K562 (cell line): ENCODE results near the gene OLFML2A. TPM values are rescaled to one million over a fixed set of nuclear protein-coding genes. Genes with fewer than 3 reads are reported as not detected.
A peak's percentile ranks its signal among the peaks of the same experiment; 100 is the strongest.

Experiments used
- CBX2 ChIP-seq: fragments of 200-600 bp; sonication (generic); IDR thresholded peaks from one replicate; pipeline ENCODE4 v1.6.1; 2012; ENCODE audit warnings: mild to moderate bottlenecking, low read length, inconsistent platforms; ENCODE audit not compliant: insufficient read depth, poor library complexity, severe bottlenecking
- CBX8 ChIP-seq: fragments of 200-600 bp; sonication (generic); IDR thresholded peaks from 2 replicates; pipeline ENCODE4 v1.6.1; 2012; ENCODE audit warnings: borderline replicate concordance, mixed run types, low read depth, mild to moderate bottlenecking, moderate library complexity, mixed read lengths, low read length, control low read depth, inconsistent platforms; ENCODE audit not compliant: poor library complexity, severe bottlenecking; ENCODE audit errors: extremely low read depth
- FIP1L1 ChIP-seq: fragments of 200-400 bp; formaldehyde crosslinking; IDR thresholded peaks from 2 replicates; pipeline ENCODE4 v1.6.1; 2018; ENCODE audit warnings: mild to moderate bottlenecking, low read depth, low read length; ENCODE audit not compliant: poor library complexity, severe bottlenecking
- GATAD2A ChIP-seq: fragments of 450-650 bp; IDR thresholded peaks from 2 replicates; pipeline ENCODE4 v1.6.1; 2017
- MBD2 ChIP-seq: sonication (generic); IDR thresholded peaks from 2 replicates; pipeline ENCODE4 v1.6.1; 2016; ENCODE audit warnings: low read depth, borderline replicate concordance
- PHTF2 ChIP-seq: fragments of 250-450 bp; sonication (Bioruptor Pico); IDR thresholded peaks from 2 replicates; pipeline ENCODE4 v1.5.0; 2021; ENCODE audit warnings: mild to moderate bottlenecking
- PML ChIP-seq: IDR thresholded peaks from 2 replicates; pipeline ENCODE4 v1.6.1; 2012; ENCODE audit warnings: low read length, inconsistent platforms
- PURB ChIP-seq: sonication (generic); formaldehyde crosslinking; IDR thresholded peaks from 2 replicates; pipeline ENCODE4 v1.9.0; 2021; ENCODE audit warnings: low read depth, mild to moderate bottlenecking, missing genetic modification reagents
- ZC3H4 ChIP-seq: sonication (generic); formaldehyde crosslinking; IDR thresholded peaks from 2 replicates; pipeline ENCODE4 v1.9.0; 2021; ENCODE audit warnings: missing genetic modification reagents, borderline replicate concordance
- ZC3H8 ChIP-seq: fragments of 450-650 bp; IDR thresholded peaks from 2 replicates; pipeline ENCODE4 v1.6.1; 2017
- polyA plus RNA-seq, 8 experiments: library from polyadenylated mRNA; depleted of rRNA in 4 of 8; stranded (reverse) in 5 of 8; unstranded in 3 of 8; fragments of >200 nt; fragmentation: Nextera tagmentation in 2 of 8; fragmentation: Illumina TruSeq in 1 of 8; extraction: Ambion mirVana in 2 of 8; extraction: Trizol in 1 of 8; gene quantifications; 2 replicates each; pipeline versions ENCODE4 v1.2.1 to v1.2.3, GENCODE V29; 2011 to 2014; ENCODE audit warnings: inconsistent platforms in 1 of 8, missing spikeins in 1 of 8
- total RNA-seq, 7 experiments: library from RNA; depleted of rRNA in 6 of 7; stranded (reverse); fragments of >200 nt in 6 of 7; fragmentation: Illumina TruSeq in 2 of 7; extraction: Trizol in 2 of 7; gene quantifications; 2 replicates each; pipeline versions ENCODE4 v1.2.1 to v1.2.3, GENCODE V29; 2011 to 2021; ENCODE audit warnings: low replicate concordance in 1 of 7
- TF ChIP-seq, protein P1 (sequence below): fragments of 250-450 bp; sonication (Bioruptor Pico); IDR thresholded peaks from 2 replicates; pipeline ENCODE4 v1.5.0; 2021; ENCODE audit warnings: mild to moderate bottlenecking, moderate library complexity
- TF ChIP-seq, protein P2 (sequence below): fragments of 250-450 bp; sonication (Bioruptor Pico); IDR thresholded peaks from 2 replicates; pipeline ENCODE4 v1.8.0; 2021; ENCODE audit warnings: mild to moderate bottlenecking, moderate library complexity
- TF ChIP-seq, protein P3 (sequence below): fragments of 450-650 bp; IDR thresholded peaks from 2 replicates; pipeline ENCODE4 v1.6.1; 2016; ENCODE audit warnings: low read depth, mild to moderate bottlenecking, moderate library complexity
- TF ChIP-seq, protein P4 (sequence below): conservative IDR thresholded peaks from 2 replicates; pipeline ENCODE4 v1.6.1; 2011; ENCODE audit warnings: low read depth, mild to moderate bottlenecking, low read length; ENCODE audit not compliant: control insufficient read depth
- TF ChIP-seq, protein P5 (sequence below): fragments of 250-450 bp; sonication (Bioruptor Pico); IDR thresholded peaks from 2 replicates; pipeline ENCODE4 v1.9.0; 2021; ENCODE audit warnings: mild to moderate bottlenecking
- TF ChIP-seq, protein P6 (sequence below): fragments of 150-350 bp; IDR thresholded peaks from 2 replicates; pipeline ENCODE4 v1.6.1; 2014; ENCODE audit warnings: low read depth, mild to moderate bottlenecking, low read length, borderline replicate concordance

Gene OLFML2A
- total and polyA plus RNA-seq, 9 of the 15 experiments (the other 6 are each of a cell fraction or from before 2014, with no cell fraction given): 0.16 TPM; not detected in 8

DNA sequence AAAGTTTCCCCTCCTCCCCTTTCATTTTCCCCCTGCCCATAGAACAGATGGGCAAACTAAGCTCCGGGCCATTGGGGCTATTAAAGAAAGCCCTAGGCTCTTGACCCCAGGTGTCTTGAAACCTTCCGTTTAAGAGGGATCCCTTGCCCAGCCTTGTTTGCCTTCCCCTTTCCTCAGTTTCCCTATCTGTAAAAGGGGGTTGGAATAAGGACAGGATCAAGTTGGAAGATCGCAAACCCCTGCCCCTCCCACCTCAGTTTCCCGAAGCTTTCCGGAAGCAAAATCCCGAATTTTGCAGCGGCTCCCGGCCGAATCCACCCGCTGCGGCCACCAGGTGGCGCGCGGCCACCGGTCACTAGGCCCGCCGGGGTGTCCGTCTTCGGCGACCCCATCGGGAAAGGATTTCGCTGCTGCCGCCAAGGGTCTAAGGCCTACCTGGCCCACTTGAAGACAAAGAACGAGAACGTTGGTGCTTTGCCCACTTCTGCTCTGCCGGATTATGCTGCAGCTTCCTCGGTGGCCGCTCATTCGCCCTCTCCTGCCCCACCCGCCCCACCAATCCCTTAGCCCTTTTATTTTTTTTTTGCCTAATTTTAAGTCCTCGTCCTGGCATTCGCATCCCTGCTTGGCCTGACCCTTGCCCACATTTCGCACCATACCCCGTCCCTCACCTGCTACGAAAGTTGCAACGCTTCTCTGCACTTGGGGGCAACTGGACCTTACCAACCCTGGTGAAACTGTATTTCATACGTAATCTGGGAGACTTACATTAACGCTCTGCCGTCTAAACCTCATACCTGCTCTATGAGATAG is 4.9 kb upstream of the OLFML2A start (continued):
- TF ChIP-seq GATAD2A (0 out of 2 replicates have a peak, but pooled peaks have one; percentile 51), ZC3H8 (no peak; the same call in 1 of the 2 replicates), CBX8 (no peak), PML (no peak), ZC3H4 (no peak), FIP1L1 (no peak), CBX2 (no peak), MBD2 (no peak), PURB (no peak), PHTF2 (CRISPR knock-in tag) (no peak)
- TF ChIP-seq, protein P1, sequence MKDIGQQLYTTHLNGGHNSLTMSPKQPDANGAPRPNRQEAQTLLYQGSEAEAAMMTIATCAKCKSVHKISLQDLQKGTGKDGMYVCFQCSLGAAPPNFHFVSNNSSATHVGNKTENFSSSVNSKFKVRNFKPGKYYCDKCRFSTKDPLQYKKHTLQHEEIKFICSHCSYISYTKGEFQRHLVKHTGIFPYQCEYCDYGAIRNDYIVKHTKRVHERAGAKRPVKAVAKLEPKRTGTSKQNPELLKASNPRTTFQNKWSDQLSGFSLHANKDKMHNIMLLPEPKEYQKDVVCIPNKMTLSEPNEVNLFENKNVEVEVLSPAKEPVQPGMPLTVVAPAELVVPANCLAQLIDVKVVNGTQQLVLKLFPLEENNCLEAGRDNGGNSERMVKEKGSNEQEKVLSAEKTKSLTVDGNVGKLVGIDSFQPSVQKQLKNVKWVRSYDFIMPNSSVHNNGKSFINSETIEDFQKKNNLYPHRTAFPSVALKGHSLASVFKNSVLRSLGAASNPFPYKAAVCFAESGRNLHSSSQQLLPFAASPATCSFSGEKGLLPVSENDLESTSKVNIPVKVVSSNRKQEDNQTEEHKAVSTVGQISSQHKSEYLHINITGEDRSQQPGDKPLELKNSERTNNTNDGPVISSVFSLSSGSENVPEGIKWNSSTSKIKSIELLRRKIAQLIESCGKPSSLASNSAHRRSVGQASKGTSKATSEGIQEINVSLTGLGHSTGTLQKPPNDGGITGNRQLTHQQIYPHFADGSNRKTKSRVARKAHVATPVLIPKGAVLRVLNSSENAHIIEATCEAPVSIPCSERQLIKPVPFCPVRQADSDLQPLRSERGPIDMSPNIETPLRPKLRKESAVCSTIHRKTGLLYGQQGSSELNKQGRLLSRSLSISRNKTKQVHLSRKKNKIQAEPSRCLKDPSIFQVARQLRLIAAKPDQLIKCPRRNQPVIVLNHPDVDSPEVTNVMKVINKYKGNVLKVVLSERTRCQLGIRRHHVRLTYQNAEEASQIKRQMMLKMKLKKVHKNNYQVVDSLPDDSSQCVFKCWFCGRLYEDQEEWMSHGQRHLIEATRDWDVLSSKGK: no peak
- TF ChIP-seq, protein P2, sequence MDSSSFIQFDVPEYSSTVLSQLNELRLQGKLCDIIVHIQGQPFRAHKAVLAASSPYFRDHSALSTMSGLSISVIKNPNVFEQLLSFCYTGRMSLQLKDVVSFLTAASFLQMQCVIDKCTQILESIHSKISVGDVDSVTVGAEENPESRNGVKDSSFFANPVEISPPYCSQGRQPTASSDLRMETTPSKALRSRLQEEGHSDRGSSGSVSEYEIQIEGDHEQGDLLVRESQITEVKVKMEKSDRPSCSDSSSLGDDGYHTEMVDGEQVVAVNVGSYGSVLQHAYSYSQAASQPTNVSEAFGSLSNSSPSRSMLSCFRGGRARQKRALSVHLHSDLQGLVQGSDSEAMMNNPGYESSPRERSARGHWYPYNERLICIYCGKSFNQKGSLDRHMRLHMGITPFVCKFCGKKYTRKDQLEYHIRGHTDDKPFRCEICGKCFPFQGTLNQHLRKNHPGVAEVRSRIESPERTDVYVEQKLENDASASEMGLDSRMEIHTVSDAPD: no peak
- TF ChIP-seq, protein P3, sequence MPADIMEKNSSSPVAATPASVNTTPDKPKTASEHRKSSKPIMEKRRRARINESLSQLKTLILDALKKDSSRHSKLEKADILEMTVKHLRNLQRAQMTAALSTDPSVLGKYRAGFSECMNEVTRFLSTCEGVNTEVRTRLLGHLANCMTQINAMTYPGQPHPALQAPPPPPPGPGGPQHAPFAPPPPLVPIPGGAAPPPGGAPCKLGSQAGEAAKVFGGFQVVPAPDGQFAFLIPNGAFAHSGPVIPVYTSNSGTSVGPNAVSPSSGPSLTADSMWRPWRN: no peak
- TF ChIP-seq, protein P4, sequence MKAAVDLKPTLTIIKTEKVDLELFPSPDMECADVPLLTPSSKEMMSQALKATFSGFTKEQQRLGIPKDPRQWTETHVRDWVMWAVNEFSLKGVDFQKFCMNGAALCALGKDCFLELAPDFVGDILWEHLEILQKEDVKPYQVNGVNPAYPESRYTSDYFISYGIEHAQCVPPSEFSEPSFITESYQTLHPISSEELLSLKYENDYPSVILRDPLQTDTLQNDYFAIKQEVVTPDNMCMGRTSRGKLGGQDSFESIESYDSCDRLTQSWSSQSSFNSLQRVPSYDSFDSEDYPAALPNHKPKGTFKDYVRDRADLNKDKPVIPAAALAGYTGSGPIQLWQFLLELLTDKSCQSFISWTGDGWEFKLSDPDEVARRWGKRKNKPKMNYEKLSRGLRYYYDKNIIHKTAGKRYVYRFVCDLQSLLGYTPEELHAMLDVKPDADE: no peak
- TF ChIP-seq, protein P5, sequence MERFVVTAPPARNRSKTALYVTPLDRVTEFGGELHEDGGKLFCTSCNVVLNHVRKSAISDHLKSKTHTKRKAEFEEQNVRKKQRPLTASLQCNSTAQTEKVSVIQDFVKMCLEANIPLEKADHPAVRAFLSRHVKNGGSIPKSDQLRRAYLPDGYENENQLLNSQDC: no peak
- TF ChIP-seq, protein P6, sequence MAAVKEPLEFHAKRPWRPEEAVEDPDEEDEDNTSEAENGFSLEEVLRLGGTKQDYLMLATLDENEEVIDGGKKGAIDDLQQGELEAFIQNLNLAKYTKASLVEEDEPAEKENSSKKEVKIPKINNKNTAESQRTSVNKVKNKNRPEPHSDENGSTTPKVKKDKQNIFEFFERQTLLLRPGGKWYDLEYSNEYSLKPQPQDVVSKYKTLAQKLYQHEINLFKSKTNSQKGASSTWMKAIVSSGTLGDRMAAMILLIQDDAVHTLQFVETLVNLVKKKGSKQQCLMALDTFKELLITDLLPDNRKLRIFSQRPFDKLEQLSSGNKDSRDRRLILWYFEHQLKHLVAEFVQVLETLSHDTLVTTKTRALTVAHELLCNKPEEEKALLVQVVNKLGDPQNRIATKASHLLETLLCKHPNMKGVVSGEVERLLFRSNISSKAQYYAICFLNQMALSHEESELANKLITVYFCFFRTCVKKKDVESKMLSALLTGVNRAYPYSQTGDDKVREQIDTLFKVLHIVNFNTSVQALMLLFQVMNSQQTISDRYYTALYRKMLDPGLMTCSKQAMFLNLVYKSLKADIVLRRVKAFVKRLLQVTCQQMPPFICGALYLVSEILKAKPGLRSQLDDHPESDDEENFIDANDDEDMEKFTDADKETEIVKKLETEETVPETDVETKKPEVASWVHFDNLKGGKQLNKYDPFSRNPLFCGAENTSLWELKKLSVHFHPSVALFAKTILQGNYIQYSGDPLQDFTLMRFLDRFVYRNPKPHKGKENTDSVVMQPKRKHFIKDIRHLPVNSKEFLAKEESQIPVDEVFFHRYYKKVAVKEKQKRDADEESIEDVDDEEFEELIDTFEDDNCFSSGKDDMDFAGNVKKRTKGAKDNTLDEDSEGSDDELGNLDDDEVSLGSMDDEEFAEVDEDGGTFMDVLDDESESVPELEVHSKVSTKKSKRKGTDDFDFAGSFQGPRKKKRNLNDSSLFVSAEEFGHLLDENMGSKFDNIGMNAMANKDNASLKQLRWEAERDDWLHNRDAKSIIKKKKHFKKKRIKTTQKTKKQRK: no peak
